ENCODE results near the gene KIAA1328.

GRCh38 chr18:37252342-37252741 is 423.4 kb downstream of the KIAA1328 start:
- TF ChIP-seq CTCF (IDR thresholded peaks at IDR 0.05) (no peak), POLR2AphosphoS5 (IDR thresholded peaks at IDR 0.05) (no peak)

Measured in upper lobe of left lung (tissue), 4 donors.